Neural progenitor cell (in vitro differentiated cells): ENCODE data around the gene IBA57.

Experiments used
- EZH2 ChIP-seq: fragments of 200-600 bp; sonication (generic); IDR thresholded peaks from 2 replicates; pipeline ENCODE4 v1.6.1; 2017; ENCODE audit warnings: antibody characterized with exemption, mild to moderate bottlenecking, moderate library complexity
- EZH2phosphoT487 ChIP-seq: fragments of 200-600 bp; sonication (generic); IDR thresholded peaks from 2 replicates; pipeline ENCODE4 v1.6.1; 2017; ENCODE audit warnings: antibody characterized with exemption
- TF ChIP-seq, protein P1 (sequence below): fragments of 200-600 bp; sonication (generic); IDR thresholded peaks from 2 replicates; pipeline ENCODE4 v1.5.1; 2017; ENCODE audit warnings: antibody characterized with exemption, mild to moderate bottlenecking

DNA sequence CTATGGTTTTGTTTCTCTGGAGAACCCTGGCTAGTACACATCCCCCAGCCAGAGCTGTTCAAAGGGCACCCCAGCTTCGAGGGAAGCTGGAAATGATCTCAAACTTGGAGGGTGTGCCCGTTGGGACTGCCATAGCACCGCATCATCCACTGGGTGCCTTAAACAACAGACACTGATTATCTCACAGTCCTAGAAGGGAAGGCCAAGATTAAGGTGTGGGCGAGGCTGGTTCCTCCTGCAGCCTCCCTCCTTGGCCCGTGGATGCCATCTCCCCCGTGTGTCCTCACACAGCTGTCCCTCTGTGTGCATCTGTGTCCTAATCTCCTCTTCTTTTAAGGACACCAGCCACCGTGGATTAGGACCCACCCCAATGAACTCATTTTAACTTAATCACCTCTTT lies 4.2 kb upstream of the IBA57 start:
- no peak for TF ChIP-seq EZH2phosphoT487
- TF ChIP-seq, protein P1, sequence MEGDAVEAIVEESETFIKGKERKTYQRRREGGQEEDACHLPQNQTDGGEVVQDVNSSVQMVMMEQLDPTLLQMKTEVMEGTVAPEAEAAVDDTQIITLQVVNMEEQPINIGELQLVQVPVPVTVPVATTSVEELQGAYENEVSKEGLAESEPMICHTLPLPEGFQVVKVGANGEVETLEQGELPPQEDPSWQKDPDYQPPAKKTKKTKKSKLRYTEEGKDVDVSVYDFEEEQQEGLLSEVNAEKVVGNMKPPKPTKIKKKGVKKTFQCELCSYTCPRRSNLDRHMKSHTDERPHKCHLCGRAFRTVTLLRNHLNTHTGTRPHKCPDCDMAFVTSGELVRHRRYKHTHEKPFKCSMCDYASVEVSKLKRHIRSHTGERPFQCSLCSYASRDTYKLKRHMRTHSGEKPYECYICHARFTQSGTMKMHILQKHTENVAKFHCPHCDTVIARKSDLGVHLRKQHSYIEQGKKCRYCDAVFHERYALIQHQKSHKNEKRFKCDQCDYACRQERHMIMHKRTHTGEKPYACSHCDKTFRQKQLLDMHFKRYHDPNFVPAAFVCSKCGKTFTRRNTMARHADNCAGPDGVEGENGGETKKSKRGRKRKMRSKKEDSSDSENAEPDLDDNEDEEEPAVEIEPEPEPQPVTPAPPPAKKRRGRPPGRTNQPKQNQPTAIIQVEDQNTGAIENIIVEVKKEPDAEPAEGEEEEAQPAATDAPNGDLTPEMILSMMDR, result no peak
- no peak for TF ChIP-seq EZH2
